HFF-Myc (cell line): ENCODE measurements around the gene CTSW.

Source experiments
- DNase-seq: peaks from one replicate; pipeline ENCODE4 v3.0.0-alpha.2; 2011; ENCODE audit warnings: low read depth; ENCODE audit errors: extremely low read depth
- H3K4me3 ChIP-seq: replicated peaks from 2 replicates; pipeline ENCODE4 v1.5.1; 2011; ENCODE audit warnings: low read depth, mild to moderate bottlenecking, control low read depth, low read length
- TF ChIP-seq, protein P1 (sequence below): IDR thresholded peaks from 2 replicates; pipeline ENCODE4 v1.5.1; 2012; ENCODE audit warnings: mild to moderate bottlenecking, low read depth, low read length, control low read depth; ENCODE audit errors: missing control alignments

The CTSW gene

DNA sequence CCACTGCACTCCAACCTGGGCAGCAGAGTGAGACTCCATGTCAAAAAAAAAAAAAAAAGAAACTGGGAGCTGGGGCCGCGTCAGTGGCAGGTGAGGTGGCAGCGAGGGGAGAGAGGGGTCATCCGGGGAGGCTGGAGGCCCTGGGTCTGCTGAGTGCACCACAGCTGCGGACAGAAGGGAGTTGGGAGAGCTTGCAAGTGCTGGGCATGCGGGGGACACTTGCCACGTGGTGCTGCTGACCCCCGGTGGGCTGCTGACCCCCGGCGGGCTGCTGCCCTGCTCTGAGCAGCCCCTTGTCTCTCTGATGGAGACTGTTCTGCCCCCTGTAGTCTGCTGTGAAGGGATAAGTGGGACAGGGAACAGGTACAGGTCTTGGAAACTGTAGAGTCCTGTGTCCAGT lies 42.2 kb downstream of the CTSW start:
- DNase-seq, result no peak
- TF ChIP-seq, protein P1, sequence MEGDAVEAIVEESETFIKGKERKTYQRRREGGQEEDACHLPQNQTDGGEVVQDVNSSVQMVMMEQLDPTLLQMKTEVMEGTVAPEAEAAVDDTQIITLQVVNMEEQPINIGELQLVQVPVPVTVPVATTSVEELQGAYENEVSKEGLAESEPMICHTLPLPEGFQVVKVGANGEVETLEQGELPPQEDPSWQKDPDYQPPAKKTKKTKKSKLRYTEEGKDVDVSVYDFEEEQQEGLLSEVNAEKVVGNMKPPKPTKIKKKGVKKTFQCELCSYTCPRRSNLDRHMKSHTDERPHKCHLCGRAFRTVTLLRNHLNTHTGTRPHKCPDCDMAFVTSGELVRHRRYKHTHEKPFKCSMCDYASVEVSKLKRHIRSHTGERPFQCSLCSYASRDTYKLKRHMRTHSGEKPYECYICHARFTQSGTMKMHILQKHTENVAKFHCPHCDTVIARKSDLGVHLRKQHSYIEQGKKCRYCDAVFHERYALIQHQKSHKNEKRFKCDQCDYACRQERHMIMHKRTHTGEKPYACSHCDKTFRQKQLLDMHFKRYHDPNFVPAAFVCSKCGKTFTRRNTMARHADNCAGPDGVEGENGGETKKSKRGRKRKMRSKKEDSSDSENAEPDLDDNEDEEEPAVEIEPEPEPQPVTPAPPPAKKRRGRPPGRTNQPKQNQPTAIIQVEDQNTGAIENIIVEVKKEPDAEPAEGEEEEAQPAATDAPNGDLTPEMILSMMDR, result no peak
- H3K4me3 ChIP-seq, result no peak overlapping the region

DNA sequence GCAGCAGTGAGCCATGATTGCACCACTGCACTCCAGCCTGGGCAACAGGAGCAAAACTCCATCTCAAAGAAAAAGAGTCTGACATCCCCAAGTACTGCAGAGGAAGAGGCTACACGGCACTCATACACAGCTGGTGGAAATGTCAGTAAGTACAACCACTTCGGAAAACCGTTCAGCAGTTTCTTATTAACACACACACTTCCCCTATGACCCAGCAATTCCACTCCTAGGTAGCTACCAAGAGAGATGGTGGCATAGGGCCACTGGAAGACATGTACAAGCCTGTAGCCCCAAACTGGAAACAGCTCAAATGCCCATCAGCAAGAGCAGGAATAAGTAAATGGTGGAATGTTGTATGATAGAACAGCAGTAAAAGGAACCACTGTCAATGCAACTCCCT lies 42.9 kb downstream of the CTSW start:
- TF ChIP-seq, protein P1, result no peak
- no peak for DNase-seq
- H3K4me3 ChIP-seq, result no peak overlapping the region

DNA sequence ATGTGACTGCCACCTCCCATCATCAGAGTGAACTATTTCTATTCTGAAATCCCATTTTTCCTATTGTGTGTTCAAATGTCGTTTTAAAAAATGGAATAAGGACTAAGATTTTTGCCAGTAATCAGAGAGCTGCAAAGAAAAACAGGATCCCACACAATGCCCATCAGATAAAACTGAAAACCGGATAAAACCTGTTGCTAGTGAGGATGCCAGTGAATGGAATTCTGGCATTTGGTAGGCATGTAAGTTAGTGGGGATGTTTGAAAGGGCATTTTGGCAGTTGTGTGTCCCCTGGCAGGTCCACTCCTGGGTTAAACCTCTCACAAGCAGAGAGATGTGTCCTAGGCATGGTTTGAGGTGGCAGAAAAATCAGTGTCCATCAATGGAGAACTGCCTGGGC lies 45.8 kb downstream of the CTSW start:
- DNase-seq, result no peak
- TF ChIP-seq, protein P1, result no peak
- H3K4me3 ChIP-seq, result no peak overlapping the region

DNA sequence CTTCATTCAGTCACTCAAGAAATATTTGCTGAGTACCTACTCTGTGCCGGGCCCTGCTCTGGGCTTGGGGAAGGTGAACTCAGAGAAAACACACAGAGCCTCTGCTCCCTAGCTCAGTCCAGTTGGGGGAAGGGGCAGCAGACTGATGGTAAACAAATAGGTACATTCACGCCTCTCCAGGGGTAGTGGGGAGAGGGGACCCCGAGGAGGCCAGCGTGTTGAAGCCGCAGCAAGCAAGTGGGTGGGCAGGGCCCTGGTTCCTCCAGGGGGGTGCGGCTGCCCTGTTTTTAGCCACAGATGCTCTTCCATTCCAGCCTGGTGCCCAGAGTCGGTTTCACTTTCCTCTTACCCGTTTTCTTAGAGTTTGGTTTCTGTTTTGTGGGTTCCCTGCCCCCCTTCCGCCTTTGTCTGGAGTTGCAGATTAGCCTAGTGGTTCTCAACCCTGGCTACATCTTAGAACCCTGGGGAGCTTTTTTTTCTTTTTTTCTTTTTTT lies 48.3 kb downstream of the CTSW start:
- TF ChIP-seq, protein P1, result no peak
- DNase-seq, result no peak
- H3K4me3 ChIP-seq, result no peak overlapping the region

DNA sequence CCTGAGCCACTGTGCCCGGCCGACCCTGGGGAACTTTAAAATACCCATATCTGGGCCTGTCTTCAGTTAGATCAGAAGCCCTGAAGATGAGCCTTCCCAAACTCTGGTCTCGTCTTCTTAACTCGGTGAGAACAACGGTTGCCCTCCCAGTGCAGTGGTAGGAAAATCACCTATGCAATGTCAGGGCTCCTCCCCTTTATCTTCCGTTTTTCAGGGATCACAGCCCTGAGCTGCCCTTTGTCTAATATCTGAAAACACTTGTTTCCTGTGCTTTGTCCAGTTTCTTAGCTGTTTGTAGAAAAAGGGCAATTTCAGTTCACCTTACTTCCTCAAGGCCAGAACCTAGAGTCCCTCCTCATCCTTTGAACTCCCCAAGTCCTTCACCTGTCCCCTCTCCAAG lies 49.0 kb downstream of the CTSW start:
- no peak overlapping the region for H3K4me3 ChIP-seq
- TF ChIP-seq, protein P1, result no peak
- DNase-seq, result no peak

DNA sequence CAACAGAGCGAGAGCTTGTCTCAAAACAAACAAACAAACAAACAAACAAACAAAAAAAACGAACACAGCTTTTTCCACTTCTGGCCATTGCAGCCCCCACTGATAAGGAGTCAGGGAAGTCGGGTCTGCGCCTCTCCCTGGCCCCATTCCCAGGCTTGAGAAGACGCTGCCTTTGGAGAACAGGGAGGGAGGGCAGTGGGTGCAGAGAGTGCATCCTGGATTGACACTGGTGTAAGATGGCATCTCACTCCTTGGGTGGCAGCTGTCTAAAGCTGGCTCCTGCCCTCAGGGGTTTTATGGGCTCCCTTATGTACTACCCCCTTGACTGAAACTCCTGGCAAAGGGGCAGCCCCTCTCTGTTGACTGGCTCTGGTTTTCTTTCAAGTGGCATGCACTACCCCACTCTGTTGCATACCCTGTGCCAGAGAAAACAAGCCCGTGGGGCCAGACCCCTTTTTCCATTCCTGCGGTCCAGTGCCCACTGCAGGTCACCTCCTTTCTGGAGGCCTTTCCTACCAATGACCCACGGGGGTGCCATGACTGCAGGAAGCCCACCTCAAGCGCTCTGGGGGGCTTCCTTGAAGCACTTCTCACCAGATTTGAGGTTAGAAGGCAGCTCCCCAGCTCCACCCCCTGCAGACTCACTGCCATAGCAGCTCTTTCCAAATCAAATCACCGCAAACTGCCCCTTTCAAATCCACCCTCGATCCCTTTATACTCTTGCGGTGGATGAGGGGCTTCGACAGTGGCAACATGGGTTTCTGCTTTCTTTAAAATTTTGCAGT lies 52.3 kb downstream of the CTSW start:
- TF ChIP-seq, protein P1, result no peak
- no peak for DNase-seq
- H3K4me3 ChIP-seq, result no peak overlapping the region
